Activated T-cell treated with anti-CD3 and anti-CD28 coated beads, Interleukin-2, amount 50 U/mL, for 24 hours (primary cell): ENCODE results near the gene PCDHGA10.
"Not testable (repeated sequence)": the region's sequence is repeated elsewhere in the genome, so short reads cannot be mapped to it uniquely, and the experiment has no call there.

ENCODE experiments used
- DNase-seq: peaks from one replicate; pipeline ENCODE4 v3.0.0-alpha.2; 2020
- H3K27ac Mint-ChIP-seq: 2 replicates; pipeline ENCODE4 v1.8.0; 2020; ENCODE audit warnings: mild to moderate bottlenecking, mixed read lengths
- H3K27me3 Mint-ChIP-seq: 2 replicates; pipeline ENCODE4 v1.8.0; 2020; ENCODE audit warnings: mixed read lengths
- H3K36me3 Mint-ChIP-seq: 2 replicates; pipeline ENCODE4 v1.8.0; 2020; ENCODE audit warnings: low read depth, mixed read lengths
- H3K4me1 Mint-ChIP-seq: 2 replicates; pipeline ENCODE4 v1.8.0; 2020; ENCODE audit warnings: low read depth, mixed read lengths
- H3K4me3 Mint-ChIP-seq: 2 replicates; pipeline ENCODE4 v1.8.0; 2020; ENCODE audit warnings: mild to moderate bottlenecking, moderate library complexity, mixed read lengths
- H3K9me3 Mint-ChIP-seq: 2 replicates; pipeline ENCODE4 v1.8.0; 2020; ENCODE audit warnings: mixed read lengths

PCDHGA10 gene

DNA sequence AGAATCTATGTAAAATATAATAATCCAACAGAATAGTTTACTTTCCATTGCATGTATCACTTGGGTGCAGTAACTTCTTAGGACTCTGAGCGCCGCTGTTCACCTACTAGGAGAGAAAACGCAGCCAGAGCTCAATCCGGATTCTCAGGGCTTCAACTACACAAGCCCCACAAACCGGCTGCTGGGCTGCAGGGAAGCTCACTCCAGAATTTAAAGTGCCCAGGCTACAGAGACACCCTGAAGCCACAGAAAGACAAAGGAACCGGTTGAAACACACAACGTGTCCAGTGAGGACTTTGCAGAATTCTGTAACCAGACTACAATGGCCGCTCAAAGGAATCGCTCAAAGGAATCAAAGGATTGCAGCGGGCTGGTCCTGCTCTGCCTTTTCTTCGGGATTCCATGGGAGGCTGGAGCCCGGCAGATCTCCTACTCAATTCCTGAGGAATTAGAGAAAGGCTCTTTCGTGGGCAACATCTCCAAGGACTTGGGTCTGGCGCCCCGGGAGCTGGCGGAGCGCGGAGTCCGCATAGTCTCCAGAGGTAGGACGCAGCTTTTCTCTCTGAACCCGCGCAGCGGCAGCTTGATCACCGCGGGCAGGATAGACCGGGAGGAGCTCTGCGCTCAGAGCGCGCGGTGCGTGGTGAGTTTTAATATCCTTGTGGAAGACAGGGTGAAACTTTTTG, at the start of gene PCDHGA10:
Gene PCDHGA10, plus strand, starts transcription at position 134 of the 686 bp plus-strand sequence. Its CDS starts 189 bp downstream, at position 323.
- peaks cover 24% of the 10 kb centered on the region for H3K4me1 Mint-ChIP-seq
- H3K4me3 Mint-ChIP-seq = peak within 1 kb of the TSS; percentile 78
- DNase-seq = peak; percentile 63
- peaks cover 82% of the 10 kb centered on the region for H3K27me3 Mint-ChIP-seq
- H3K9me3 Mint-ChIP-seq = peaks cover 25% of the 10 kb centered on the region
- H3K36me3 Mint-ChIP-seq = peaks cover 9% of the 10 kb centered on the region
- no peak within 1 kb of the TSS for H3K27ac Mint-ChIP-seq

DNA sequence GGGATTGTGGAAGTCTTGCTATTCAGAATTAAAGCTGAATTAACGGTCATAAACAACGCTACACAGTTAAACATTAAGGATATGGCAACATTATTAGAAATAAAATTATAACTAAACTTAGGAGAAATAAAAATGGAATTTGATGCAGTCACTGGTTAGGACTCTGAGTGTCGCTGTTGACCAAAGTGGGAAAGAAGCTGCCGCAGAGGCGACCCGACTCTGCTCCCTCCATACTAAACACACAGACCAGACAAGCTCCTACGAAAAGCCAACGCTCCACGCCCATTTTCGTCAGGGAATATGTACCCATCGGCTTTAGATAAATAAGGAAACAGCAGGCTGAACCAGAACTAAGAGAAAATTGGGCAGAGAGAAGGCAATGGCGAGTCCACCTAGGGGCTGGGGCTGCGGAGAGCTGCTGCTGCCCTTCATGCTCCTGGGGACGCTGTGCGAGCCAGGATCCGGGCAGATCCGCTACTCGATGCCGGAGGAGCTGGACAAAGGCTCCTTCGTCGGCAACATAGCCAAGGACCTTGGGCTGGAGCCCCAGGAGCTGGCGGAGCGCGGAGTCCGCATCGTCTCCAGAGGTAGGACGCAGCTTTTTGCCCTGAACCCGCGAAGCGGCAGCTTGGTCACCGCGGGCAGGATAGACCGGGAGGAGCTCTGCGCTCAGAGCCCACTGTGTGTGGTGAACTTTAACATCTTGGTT, 48.7 kb upstream of the PCDHGA10 start, which contains the start of gene PCDHGA5:
Gene PCDHGA5, plus strand, starts transcription at position 211 of the 709 bp plus-strand sequence. Its CDS starts 169 bp downstream, at position 380.
- H3K4me3 Mint-ChIP-seq = no peak within 1 kb of the TSS
- H3K27me3 Mint-ChIP-seq = peaks cover 89% of the 10 kb centered on the region
- no peak for DNase-seq
- H3K36me3 Mint-ChIP-seq = peaks cover 31% of the 10 kb centered on the region
- peaks cover 2% of the 10 kb centered on the region for H3K4me1 Mint-ChIP-seq
- H3K27ac Mint-ChIP-seq = no peak within 1 kb of the TSS
- peaks cover 51% of the 10 kb centered on the region for H3K9me3 Mint-ChIP-seq

DNA sequence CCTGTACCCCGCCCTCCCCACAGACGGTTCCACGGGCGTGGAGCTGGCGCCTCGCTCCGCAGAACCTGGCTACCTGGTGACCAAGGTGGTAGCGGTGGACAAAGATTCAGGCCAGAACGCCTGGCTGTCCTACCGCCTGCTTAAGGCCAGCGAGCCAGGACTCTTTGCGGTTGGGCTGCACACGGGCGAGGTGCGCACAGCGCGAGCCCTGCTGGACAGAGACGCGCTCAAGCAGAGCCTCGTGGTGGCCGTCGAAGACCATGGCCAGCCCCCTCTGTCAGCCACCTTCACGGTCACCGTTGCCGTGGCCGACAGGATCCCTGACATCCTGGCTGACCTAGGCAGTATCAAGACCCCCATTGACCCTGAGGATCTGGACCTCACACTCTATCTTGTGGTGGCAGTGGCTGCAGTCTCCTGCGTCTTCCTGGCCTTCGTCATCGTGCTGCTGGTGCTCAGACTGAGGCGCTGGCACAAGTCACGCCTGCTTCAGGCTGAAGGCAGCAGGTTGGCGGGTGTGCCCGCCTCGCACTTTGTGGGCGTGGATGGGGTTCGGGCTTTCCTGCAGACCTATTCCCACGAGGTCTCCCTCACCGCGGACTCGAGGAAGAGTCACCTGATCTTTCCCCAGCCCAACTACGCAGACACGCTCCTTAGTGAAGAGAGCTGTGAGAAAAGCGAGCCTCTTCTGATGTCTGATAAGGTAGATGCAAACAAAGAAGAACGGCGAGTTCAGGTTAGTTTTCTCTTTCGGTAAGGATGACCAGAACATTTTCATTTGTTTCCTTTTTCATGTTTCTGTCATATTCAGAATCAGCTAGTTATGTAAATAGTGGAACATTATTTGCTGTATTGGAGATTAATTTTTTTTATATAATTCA, 46.5 kb upstream of the PCDHGA10 start:
- H3K27ac Mint-ChIP-seq = no peak overlapping the region
- DNase-seq = no peak
- no peak overlapping the region for H3K4me3 Mint-ChIP-seq
- H3K9me3 Mint-ChIP-seq = peaks cover 52% of the 10 kb centered on the region
- peaks cover 90% of the 10 kb centered on the region for H3K27me3 Mint-ChIP-seq
- peaks cover 5% of the 10 kb centered on the region for H3K4me1 Mint-ChIP-seq
- peaks cover 31% of the 10 kb centered on the region for H3K36me3 Mint-ChIP-seq

DNA sequence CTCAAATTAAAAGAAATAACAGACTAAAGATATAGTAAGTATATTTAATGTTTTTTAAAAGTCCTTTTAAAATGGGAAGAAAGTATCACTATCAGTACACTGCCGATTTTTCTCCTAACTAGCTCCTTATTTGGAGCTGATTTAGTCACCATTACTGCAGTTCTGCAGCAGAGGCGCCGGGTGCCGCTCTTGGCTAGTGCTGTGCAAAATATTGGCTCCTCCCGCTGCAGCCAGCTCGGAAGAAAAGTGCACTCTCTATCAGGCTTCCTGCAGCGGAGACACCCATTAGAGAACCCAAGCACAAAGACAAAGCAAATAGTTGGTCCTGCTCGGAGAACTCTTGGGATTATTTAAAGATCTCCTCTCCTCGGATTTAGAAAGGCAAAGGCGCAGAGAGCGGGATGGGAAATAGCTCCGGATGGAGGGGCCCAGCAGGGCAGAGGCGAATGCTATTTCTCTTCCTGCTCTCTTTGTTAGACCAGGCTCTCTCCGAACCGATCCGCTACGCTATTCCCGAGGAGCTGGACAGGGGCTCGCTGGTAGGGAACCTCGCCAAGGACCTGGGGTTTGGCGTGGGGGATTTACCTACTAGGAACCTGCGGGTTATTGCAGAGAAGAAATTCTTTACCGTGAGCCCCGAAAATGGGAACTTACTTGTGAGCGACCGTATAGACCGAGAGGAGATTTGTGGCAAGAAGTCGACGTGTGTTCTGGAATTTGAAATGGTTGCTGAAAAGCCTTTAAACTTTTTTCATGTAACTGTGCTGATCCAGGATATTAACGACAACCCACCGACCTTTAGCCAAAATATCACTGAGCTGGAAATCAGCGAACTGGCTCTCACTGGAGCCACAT, 42.6 kb upstream of the PCDHGA10 start, which contains the start of gene PCDHGB3:
Gene PCDHGB3, plus strand, starts transcription at position 249 of the 855 bp plus-strand sequence. Its CDS starts 153 bp downstream, at position 402.
- Mint-ChIP-seq H3K27me3 (peaks cover 93% of the 10 kb centered on the region), H3K27ac (no peak within 1 kb of the TSS), H3K4me3 (peak within 1 kb of the TSS; percentile 71), H3K36me3 (peaks cover 25% of the 10 kb centered on the region), H3K9me3 (peaks cover 36% of the 10 kb centered on the region), H3K4me1 (peaks cover 8% of the 10 kb centered on the region)
- no peak for DNase-seq

DNA sequence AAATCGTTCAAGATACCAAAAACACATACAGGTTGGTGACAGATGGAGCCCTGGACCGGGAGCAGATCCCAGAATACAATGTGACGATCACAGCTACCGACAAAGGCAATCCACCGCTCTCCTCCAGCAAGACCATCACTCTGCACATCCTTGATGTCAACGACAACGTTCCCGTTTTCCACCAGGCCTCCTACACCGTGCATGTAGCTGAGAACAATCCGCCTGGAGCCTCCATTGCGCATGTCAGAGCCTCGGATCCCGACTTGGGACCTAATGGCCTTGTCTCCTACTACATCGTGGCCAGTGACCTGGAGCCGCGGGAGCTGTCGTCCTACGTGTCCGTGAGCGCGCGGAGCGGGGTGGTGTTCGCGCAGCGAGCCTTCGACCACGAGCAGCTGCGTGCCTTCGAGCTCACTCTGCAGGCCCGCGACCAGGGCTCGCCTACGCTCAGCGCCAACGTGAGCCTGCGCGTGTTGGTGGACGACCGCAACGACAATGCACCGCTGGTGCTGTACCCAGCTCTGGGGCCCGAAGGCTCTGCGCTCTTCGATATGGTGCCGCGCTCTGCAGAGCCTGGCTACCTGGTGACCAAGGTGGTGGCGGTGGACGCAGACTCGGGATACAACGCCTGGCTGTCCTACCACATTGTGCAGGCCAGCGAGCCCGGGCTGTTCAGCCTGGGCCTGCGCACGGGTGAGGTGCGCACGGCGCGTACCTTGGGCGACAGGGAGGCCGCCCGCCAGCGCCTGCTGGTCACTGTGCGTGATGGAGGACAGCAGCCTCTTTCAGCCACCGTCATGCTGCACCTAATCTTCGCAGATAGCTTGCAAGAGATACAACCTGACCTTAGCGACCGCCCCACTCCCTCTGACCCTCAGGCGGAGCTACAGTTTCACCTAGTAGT, 41.0 kb upstream of the PCDHGA10 start:
- peaks cover 8% of the 10 kb centered on the region for H3K4me1 Mint-ChIP-seq
- H3K36me3 Mint-ChIP-seq = peaks cover 23% of the 10 kb centered on the region
- no peak overlapping the region for H3K27ac Mint-ChIP-seq
- H3K27me3 Mint-ChIP-seq = peaks cover 90% of the 10 kb centered on the region
- no peak for DNase-seq
- no peak overlapping the region for H3K4me3 Mint-ChIP-seq
- peaks cover 35% of the 10 kb centered on the region for H3K9me3 Mint-ChIP-seq

DNA sequence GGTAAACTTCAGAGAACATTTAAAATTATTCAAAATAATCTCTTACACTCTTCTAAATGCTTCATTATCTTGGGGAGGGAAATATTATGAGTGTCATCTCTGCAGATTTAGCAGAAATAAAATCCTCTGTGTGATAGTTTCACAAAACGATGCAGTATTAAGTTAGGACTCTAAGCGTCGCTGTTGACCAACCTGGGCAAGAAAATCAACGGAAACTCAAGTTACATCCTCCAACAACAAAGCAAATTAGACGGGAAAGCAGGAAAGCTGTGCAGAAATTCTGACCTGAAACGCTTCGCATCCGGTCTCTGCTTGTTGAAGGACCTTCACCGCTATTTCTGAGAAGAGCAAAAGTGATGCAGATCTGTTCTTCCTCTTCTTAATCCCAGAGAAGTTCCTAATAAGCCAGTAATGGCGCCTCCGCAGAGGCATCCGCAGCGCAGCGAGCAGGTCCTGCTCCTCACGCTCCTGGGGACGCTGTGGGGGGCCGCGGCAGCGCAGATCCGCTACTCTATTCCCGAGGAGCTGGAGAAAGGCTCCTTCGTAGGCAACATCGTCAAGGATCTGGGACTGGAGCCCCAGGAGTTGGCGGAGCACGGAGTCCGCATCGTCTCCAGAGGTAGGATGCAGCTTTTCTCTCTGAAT, 39.0 kb upstream of the PCDHGA10 start, which contains the start of gene PCDHGA6:
Gene PCDHGA6, plus strand, starts transcription at position 219 of the 645 bp plus-strand sequence. Its CDS starts 193 bp downstream, at position 412.
- Mint-ChIP-seq H3K9me3 (peaks cover 37% of the 10 kb centered on the region), H3K4me1 (peaks cover 8% of the 10 kb centered on the region), H3K27me3 (peaks cover 82% of the 10 kb centered on the region), H3K27ac (no peak within 1 kb of the TSS), H3K36me3 (peaks cover 27% of the 10 kb centered on the region), H3K4me3 (peak within 1 kb of the TSS; percentile 17)
- DNase-seq = no peak

DNA sequence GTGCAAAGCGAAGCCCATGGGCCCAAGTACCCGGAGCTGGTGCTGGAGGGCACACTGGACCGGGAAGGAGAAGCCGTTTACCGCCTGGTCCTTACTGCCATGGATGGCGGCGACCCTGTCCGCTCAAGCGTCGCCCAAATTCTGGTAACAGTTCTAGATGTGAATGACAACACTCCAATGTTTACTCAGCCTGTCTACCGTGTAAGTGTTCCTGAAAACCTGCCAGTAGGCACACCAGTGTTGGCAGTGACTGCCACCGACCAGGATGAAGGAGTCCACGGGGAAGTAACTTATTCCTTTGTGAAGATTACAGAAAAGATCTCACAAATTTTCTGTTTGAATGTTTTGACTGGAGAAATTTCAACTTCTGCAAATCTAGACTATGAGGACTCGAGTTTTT, 38.2 kb upstream of the PCDHGA10 start:
- Mint-ChIP-seq H3K36me3 (peaks cover 27% of the 10 kb centered on the region), H3K4me1 (peaks cover 8% of the 10 kb centered on the region), H3K27ac (no peak overlapping the region), H3K4me3 (no peak overlapping the region), H3K27me3 (peaks cover 78% of the 10 kb centered on the region), H3K9me3 (peaks cover 37% of the 10 kb centered on the region)
- no peak for DNase-seq

DNA sequence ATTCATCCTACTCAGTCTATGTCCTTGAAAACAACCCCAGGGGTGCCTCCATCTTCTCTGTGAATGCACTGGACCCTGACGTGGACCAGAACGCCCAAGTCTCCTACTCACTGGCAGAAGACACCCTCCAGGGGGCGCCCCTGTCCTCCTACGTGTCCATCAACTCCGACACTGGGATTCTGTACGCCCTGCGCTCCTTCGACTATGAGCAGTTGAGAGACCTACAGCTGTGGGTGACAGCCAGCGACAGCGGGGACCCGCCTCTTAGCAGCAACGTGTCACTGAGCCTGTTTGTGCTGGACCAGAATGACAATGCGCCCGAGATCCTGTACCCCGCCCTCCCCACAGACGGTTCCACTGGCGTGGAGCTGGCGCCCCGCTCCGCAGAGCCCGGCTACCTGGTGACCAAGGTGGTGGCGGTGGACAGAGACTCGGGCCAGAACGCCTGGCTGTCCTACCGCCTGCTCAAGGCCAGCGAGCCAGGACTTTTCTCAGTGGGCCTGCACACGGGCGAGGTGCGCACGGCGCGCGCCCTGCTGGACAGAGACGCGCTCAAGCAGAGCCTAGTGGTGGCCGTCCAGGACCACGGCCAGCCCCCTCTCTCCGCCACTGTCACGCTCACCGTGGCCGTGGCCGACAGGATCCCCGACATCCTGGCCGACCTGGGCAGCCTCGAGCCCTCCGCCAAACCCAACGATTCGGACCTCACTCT, 37.2 kb upstream of the PCDHGA10 start:
- H3K27me3 Mint-ChIP-seq = peaks cover 78% of the 10 kb centered on the region
- not testable (repeated sequence) for DNase-seq, H3K27ac Mint-ChIP-seq, H3K4me1 Mint-ChIP-seq, H3K4me3 Mint-ChIP-seq
- peaks cover 21% of the 10 kb centered on the region for H3K36me3 Mint-ChIP-seq
- peaks cover 31% of the 10 kb centered on the region for H3K9me3 Mint-ChIP-seq

DNA sequence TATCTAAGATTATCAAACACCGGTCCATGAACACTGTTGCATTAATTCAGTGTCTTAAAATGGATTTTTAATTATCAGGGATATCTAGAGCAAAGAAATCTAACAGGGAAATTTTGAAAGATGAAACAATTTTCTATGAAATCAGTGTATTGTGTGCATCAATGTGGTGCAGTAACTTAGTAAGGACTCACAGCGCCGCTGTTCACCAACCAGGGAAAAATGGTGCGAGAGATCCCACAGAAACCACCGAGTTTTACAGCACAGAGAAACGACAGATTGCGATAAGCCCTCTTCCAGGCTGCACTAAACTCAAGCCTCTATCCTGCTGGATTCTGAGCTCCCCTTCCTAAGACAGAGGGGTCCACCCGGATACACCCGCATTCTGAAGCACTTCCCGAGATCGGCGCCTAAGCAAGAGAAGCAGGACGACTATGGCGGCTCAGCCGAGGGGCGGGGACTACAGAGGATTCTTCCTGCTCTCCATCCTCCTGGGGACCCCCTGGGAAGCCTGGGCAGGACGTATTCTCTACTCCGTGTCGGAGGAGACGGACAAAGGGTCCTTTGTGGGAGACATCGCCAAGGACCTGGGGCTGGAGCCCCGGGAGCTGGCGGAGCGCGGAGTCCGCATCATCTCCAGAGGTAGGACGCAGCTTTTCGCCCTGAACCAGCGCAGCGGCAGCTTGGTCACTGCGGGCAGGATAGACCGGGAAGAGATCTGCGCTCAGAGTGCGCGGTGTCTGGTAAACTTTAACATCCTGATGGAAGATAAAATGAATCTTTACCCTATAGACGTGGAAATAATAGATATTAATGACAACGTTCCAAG, 30.1 kb upstream of the PCDHGA10 start, which contains the start of gene PCDHGA7:
Gene PCDHGA7, plus strand, starts transcription at position 274 of the 826 bp plus-strand sequence. Its CDS starts 158 bp downstream, at position 432.
- H3K9me3 Mint-ChIP-seq = peaks cover 33% of the 10 kb centered on the region
- DNase-seq = no peak
- no peak within 1 kb of the TSS for H3K27ac Mint-ChIP-seq
- peak within 1 kb of the TSS; percentile 49 for H3K4me3 Mint-ChIP-seq
- peaks cover 76% of the 10 kb centered on the region for H3K27me3 Mint-ChIP-seq
- H3K36me3 Mint-ChIP-seq = peaks cover 7% of the 10 kb centered on the region
- H3K4me1 Mint-ChIP-seq = no peaks in the 10 kb centered on the region

DNA sequence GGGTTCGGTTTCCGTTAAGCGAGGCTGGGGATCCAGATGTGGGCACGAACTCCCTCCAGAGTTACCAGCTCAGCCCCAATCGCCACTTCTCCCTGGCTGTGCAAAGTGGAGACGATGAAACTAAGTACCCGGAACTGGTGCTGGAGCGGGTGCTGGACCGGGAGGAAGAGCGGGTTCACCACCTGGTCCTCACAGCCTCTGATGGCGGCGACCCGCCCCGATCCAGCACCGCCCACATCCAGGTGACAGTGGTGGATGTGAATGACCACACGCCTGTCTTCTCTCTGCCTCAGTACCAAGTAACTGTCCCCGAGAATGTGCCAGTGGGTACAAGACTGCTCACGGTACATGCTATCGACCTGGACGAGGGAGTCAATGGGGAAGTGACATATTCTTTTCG, 29.4 kb upstream of the PCDHGA10 start:
- Mint-ChIP-seq H3K36me3 (peaks cover 9% of the 10 kb centered on the region), H3K27ac (no peak overlapping the region), H3K9me3 (peaks cover 35% of the 10 kb centered on the region), H3K4me3 (no peak overlapping the region), H3K4me1 (no peaks in the 10 kb centered on the region), H3K27me3 (peaks cover 79% of the 10 kb centered on the region)
- no peak for DNase-seq
